HepG2 (cell line): ENCODE data around the gene ATP8A1. TPM values are rescaled to one million over a fixed set of nuclear protein-coding genes. Genes with fewer than 3 reads are reported as not detected.

Source experiments
- ATAC-seq: fragments of 200-7000 bp; cut with Tn5 transposase; 3 replicates; pipeline ENCODE4 v1.9.1; 2020; ENCODE audit warnings: mild to moderate bottlenecking, moderate library complexity
- BruUV-seq: library from RNA; stranded (reverse); fragments of 400-500 nt; replicated peaks from 2 replicates; lab custom pipeline; 2021; lab: Mats Ljungman, UMichigan
- CTCF ChIA-PET: fragments of 300-600 bp; formaldehyde crosslinking; extraction: SDS; loops from one replicate; lab custom pipeline; 2021; ENCODE audit warnings: low total read pairs, inconsistent platforms, low intra/inter-chr PET ratio; lab: Yijun Ruan, JAX
- POLR2A ChIA-PET: fragments of 350-600 bp; sonication (Branson Sonifier 250); formaldehyde crosslinking; loops from one replicate; lab custom pipeline; 2020; ENCODE audit warnings: antibody characterized with exemption, inconsistent platforms; lab: Yijun Ruan, JAX
- DNase-seq: peaks from one replicate; pipeline ENCODE4 v3.0.0-alpha.2; 2015; ENCODE audit warnings: low spot score
- FAIRE-seq: peaks from 3 replicates; lab custom pipeline; 2011; peaks lifted over from hg19 to GRCh38; lab: Jason Lieb, UNC
- H2AFZ ChIP-seq: one replicate; pipeline ENCODE4 v1.6.1; 2011; ENCODE audit warnings: low read length, inconsistent platforms
- H3K27ac ChIP-seq: fragments of 300-600 bp; 3 replicates; pipeline ENCODE4 v1.8.0; 2011; ENCODE audit warnings: mixed run types, mild to moderate bottlenecking, mixed read lengths, low read length, inconsistent platforms; ENCODE audit not compliant: insufficient read depth; ENCODE audit errors: extremely low read length
- H3K27me3 ChIP-seq, 2 experiments: fragments of 200-600 bp in 1 of 2; 2 replicates in 1 of 2; 3 replicates in 1 of 2; pipeline versions ENCODE4 v1.6.0 to v1.8.0; 2011; ENCODE audit warnings: low read length in 2 of 2, mild to moderate bottlenecking in 2 of 2, moderate library complexity in 2 of 2, inconsistent platforms in 1 of 2; ENCODE audit not compliant: insufficient read depth in 2 of 2, control insufficient read depth in 1 of 2
- H3K36me3 ChIP-seq, 2 experiments: fragments of 200-600 bp in 1 of 2; replicated peaks in 1 of 2; 2 replicates in 1 of 2; 3 replicates in 1 of 2; pipeline versions ENCODE4 v1.5.1 to v1.8.0; 2011; ENCODE audit warnings: low read length in 2 of 2, inconsistent platforms in 1 of 2; ENCODE audit not compliant: insufficient read depth in 2 of 2, control insufficient read depth in 1 of 2
- H3K4me1 ChIP-seq: 2 replicates; pipeline ENCODE4 v1.5.1; 2012; ENCODE audit warnings: low read length, inconsistent platforms; ENCODE audit not compliant: insufficient read depth
- H3K4me2 ChIP-seq: 2 replicates; pipeline ENCODE4 v1.6.0; 2011; ENCODE audit warnings: low read depth, low read length, inconsistent platforms
- H3K4me3 ChIP-seq, 3 experiments: fragments of 200-600 bp in 1 of 3; sonication (generic), shearing (Covaris generic) in 1 of 3; replicated peaks in 1 of 3; 2 replicates each; pipeline ENCODE4 v1.5.1; 2011 to 2016; ENCODE audit warnings: low read length in 3 of 3, inconsistent platforms in 2 of 3, low read depth in 2 of 3, mild to moderate bottlenecking in 2 of 3, control low read depth in 1 of 3, mixed read lengths in 1 of 3; ENCODE audit not compliant: insufficient read depth in 1 of 3
- H3K79me2 ChIP-seq: one replicate; pipeline ENCODE4 v1.6.1; 2011; ENCODE audit warnings: low read length, inconsistent platforms; ENCODE audit not compliant: insufficient read depth
- H3K9ac ChIP-seq: 2 replicates; pipeline ENCODE4 v1.6.0; 2011; ENCODE audit warnings: mild to moderate bottlenecking, low read depth, low read length, inconsistent platforms; ENCODE audit not compliant: insufficient read depth
- H3K9me3 ChIP-seq: 2 replicates; pipeline ENCODE4 v1.5.1; 2012; ENCODE audit warnings: mild to moderate bottlenecking, low read length
- H4K20me1 ChIP-seq: 2 replicates; pipeline ENCODE4 v1.6.0; 2011; ENCODE audit warnings: inconsistent platforms, mild to moderate bottlenecking, low read length, moderate library complexity; ENCODE audit not compliant: insufficient read depth
- ERF ChIP-seq: IDR thresholded peaks from 2 replicates; pipeline ENCODE4 v1.6.1; 2018; ENCODE audit warnings: missing biosample characterization, missing genetic modification reagents
- JUND ChIP-seq: sonication (generic); formaldehyde crosslinking; IDR thresholded peaks from 2 replicates; pipeline ENCODE4 v1.8.0; 2022; ENCODE audit warnings: mild to moderate bottlenecking, missing genetic modification reagents
- MAFF ChIP-seq: IDR thresholded peaks from 2 replicates; pipeline ENCODE4 v1.6.1; 2011; ENCODE audit warnings: low read depth, low read length, improper control_type of control experiment
- MAX ChIP-seq: IDR thresholded peaks from 2 replicates; pipeline ENCODE4 v1.6.1; 2012; ENCODE audit warnings: inconsistent platforms
- MYNN ChIP-seq: sonication (generic); formaldehyde crosslinking; IDR thresholded peaks from 2 replicates; pipeline ENCODE4 v1.4.0; 2020; ENCODE audit warnings: mild to moderate bottlenecking, low read depth, missing genetic modification reagents
- NCOA2 ChIP-seq: sonication (generic); formaldehyde crosslinking; IDR thresholded peaks from 2 replicates; pipeline ENCODE4 v1.8.0; 2022; ENCODE audit warnings: inconsistent platforms
- TEAD2 ChIP-seq: sonication (generic); formaldehyde crosslinking; IDR thresholded peaks from 2 replicates; pipeline ENCODE4 v1.9.0; 2021; ENCODE audit warnings: missing genetic modification reagents
- TOPORS ChIP-seq: sonication (generic); formaldehyde crosslinking; IDR thresholded peaks from 2 replicates; pipeline ENCODE4 v1.8.0; 2023; ENCODE audit warnings: mild to moderate bottlenecking, missing genetic modification reagents
- ZBTB8A ChIP-seq: sonication (generic); formaldehyde crosslinking; IDR thresholded peaks from 2 replicates; pipeline ENCODE4 v1.4.0; 2020; ENCODE audit warnings: mild to moderate bottlenecking, low read depth, missing genetic modification reagents, borderline replicate concordance
- ZFP36L1 ChIP-seq: sonication (generic); formaldehyde crosslinking; IDR thresholded peaks from 2 replicates; pipeline ENCODE4 v1.8.0; 2022; ENCODE audit warnings: mild to moderate bottlenecking, missing genetic modification reagents, moderate library complexity
- ZIK1 ChIP-seq: sonication (generic); formaldehyde crosslinking; IDR thresholded peaks from 2 replicates; pipeline ENCODE4 v1.5.0; 2020; ENCODE audit warnings: mild to moderate bottlenecking, low read depth, missing genetic modification reagents, borderline replicate concordance
- ZNF138 ChIP-seq: sonication (generic); formaldehyde crosslinking; IDR thresholded peaks from 2 replicates; pipeline ENCODE4 v1.5.0; 2020; ENCODE audit warnings: mild to moderate bottlenecking, low read depth, missing genetic modification reagents
- ZNF558 ChIP-seq: sonication (generic); formaldehyde crosslinking; IDR thresholded peaks from 2 replicates; pipeline ENCODE4 v1.9.0; 2022; ENCODE audit warnings: mild to moderate bottlenecking, missing genetic modification reagents, borderline replicate concordance
- WGBS: methylation state at CpG from one replicate; pipeline ENCODE4 v1.1.6; 2017; ENCODE audit warnings: low lambda C conversion rate; 5-methylcytosine and 5-hydroxymethylcytosine counted together
- in situ Hi-C: cut with HindIII; loops from 2 replicates; pipeline ENCODE4 v1.10.0; 2017; ENCODE audit warnings: low pct_unique_long_range_greater_than_20kb; ENCODE audit not compliant: extremely low pct_ligation_motif_present
- intact Hi-C: fragments of 100-400 bp; cut with micrococcal nuclease; formaldehyde crosslinking; loops from one replicate; pipeline ENCODE4 v1.10.0; 2022; ENCODE audit not compliant: unreplicated experiment
- polyA plus RNA-seq, 8 experiments: library from polyadenylated mRNA; depleted of rRNA in 3 of 8; stranded (reverse) in 7 of 8; unstranded in 1 of 8; fragments of >200 nt; fragmentation: Illumina TruSeq in 4 of 8; extraction: Trizol in 4 of 8; gene quantifications; 2 replicates each; pipeline versions ENCODE4 v1.2.1 to v1.2.3, GENCODE V29; 2011 to 2016; ENCODE audit warnings: low read depth in 4 of 8, missing spikeins in 1 of 8, mixed read lengths in 1 of 8; ENCODE audit not compliant: insufficient read depth in 1 of 8
- total RNA-seq, 5 experiments: library from RNA; depleted of rRNA; stranded (reverse); fragments of >200 nt; fragmentation: Illumina TruSeq; extraction: Trizol; gene quantifications; 2 replicates each; pipeline ENCODE4 v1.2.3, GENCODE V29; 2016; ENCODE audit warnings: low read depth in 1 of 5
- TF ChIP-seq, protein P1 (sequence below): sonication (generic); formaldehyde crosslinking; conservative IDR thresholded peaks from 2 replicates; pipeline ENCODE4 v1.8.0; 2022; ENCODE audit warnings: mild to moderate bottlenecking, moderate library complexity, missing genetic modification reagents
- TF ChIP-seq, protein P2 (sequence below): sonication (generic); formaldehyde crosslinking; IDR thresholded peaks from 2 replicates; pipeline ENCODE4 v1.4.0; 2020; ENCODE audit warnings: missing genetic modification reagents, borderline replicate concordance
- TF ChIP-seq, protein P3 (sequence below): sonication (generic); formaldehyde crosslinking; IDR thresholded peaks from 2 replicates; pipeline ENCODE4 v1.8.0; 2022; ENCODE audit warnings: missing genetic modification reagents, low read depth, mild to moderate bottlenecking, borderline replicate concordance

Gene ATP8A1
- total and polyA plus RNA-seq, 2 of the 13 experiments (the other 11 are each of a cell fraction or from before 2014, with no cell fraction given) = 1.7 to 6.2 TPM

DNA sequence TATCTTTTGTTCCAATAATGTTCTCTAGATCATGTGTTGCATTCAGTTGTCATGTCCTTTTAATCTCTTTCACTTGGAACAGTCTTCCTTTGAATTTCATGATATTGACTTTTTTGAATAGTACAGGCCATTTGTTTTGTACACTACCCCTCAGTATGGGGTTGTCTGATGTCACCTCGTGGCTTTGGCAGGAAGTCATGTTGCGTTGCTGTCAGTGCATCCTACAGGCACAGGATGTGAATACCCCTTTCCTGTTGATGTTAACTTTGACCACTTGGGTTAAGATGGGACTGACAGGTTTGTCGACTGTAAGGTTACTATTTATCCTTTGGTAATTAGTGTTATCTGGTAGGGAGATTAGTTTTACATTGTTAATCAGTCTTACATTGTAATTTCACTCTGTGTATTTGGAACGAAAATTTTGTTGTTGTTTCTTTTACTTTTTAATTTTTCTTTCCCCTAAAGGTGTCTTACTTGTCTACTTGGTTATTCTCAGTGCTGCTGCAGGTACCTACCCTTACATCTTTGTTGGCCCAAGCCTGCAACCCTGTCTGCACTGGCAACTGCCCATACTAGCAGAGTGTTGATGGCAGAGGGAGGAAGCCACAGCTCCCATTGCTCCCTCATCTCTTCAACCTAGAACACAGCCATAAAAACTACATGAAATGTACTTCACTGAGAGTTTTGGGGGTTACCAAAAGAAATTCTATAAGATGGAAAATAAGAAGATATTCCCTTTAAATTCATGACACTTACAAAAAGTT lies 14.7 kb upstream of the ATP8A1 start (continued):
- TF ChIP-seq ZFP36L1 (CRISPR knock-in tag) (no peak), ZNF138 (no peak), MAFF (no peak)
- TF ChIP-seq, protein P1, sequence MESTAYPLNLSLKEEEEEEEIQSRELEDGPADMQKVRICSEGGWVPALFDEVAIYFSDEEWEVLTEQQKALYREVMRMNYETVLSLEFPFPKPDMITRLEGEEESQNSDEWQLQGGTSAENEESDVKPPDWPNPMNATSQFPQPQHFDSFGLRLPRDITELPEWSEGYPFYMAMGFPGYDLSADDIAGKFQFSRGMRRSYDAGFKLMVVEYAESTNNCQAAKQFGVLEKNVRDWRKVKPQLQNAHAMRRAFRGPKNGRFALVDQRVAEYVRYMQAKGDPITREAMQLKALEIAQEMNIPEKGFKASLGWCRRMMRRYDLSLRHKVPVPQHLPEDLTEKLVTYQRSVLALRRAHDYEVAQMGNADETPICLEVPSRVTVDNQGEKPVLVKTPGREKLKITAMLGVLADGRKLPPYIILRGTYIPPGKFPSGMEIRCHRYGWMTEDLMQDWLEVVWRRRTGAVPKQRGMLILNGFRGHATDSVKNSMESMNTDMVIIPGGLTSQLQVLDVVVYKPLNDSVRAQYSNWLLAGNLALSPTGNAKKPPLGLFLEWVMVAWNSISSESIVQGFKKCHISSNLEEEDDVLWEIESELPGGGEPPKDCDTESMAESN (CRISPR knock-in tag) = no peak

DNA sequence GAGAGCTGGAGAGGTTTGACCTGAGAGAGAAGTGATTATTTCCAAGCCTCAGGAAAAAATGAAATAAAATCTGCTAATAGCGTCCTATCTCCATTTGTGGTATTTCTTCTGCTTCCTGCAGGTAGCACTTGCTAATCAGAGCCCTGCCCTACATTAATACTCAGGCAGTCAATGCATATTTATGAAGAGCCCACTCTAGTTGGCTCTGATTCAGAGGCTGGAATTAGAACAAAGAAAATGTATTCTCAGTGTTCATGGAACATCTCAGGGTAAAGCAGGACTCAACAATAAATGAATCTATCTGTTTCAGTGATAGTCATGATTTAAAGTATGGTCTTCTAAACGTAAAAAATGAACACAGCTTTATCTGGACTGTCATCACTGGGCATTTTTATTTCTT lies 1.4 kb upstream of the ATP8A1 start:
- Histone ChIP-seq H3K9ac (no peak overlapping the region), H3K4me2 (peak overlapping the region; percentile 95), H3K79me2 (no peaks in the 10 kb centered on the region), H3K9me3 (no peaks in the 10 kb centered on the region), H3K4me3 (0 out of 6 replicates have a peak overlapping the region, but pooled peaks of 1 of the 3 experiments have one; percentile 75), H3K27me3 (no peaks in the 10 kb centered on the region), H3K4me1 (peaks cover 34% of the 10 kb centered on the region), H3K27ac (no peak overlapping the region), H3K36me3 (no peaks in the 10 kb centered on the region), H4K20me1 (no peaks in the 10 kb centered on the region), H2AFZ (peak overlapping the region; percentile 38)
- in situ Hi-C loops (no loop called here), intact Hi-C loops (no loop called here)
- TF ChIP-seq TOPORS (CRISPR knock-in tag) (no peak), ZBTB8A (no peak), ERF (CRISPR knock-in tag) (no peak), TEAD2 (CRISPR knock-in tag) (no peak), JUND (CRISPR knock-in tag) (no peak), MYNN (CRISPR knock-in tag) (no peak), NCOA2 (CRISPR knock-in tag) (no peak), ZIK1 (CRISPR knock-in tag) (no peak), MAX (no peak), ZNF558 (no peak)
- TF ChIP-seq, protein P2, sequence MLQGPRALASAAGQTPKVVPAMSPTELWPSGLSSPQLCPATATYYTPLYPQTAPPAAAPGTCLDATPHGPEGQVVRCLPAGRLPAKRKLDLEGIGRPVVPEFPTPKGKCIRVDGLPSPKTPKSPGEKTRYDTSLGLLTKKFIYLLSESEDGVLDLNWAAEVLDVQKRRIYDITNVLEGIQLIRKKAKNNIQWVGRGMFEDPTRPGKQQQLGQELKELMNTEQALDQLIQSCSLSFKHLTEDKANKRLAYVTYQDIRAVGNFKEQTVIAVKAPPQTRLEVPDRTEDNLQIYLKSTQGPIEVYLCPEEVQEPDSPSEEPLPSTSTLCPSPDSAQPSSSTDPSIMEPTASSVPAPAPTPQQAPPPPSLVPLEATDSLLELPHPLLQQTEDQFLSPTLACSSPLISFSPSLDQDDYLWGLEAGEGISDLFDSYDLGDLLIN = no peak
- TF ChIP-seq, protein P3, sequence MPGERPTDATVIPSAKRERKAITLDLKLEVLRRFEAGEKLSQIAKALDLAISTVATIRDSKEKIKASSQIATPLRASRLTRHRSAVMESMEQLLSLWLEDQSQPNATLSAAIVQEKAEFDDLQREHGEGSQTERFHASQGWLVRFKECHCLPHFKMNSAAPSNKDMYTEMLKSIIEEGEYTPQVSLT (CRISPR knock-in tag) = no peak
- CTCF ChIA-PET = no interaction called here
- POLR2A ChIA-PET = no interaction called here
- WGBS = 33% methylated on average over 2 of the region's 2 CpGs
- ATAC-seq (no peak), DNase-seq (no peak), FAIRE-seq (no peak)
- no TSS peak for BruUV-seq
